Mucosa of stomach (tissue), 1 donor: ENCODE data around the gene STARD6.
"Not testable (repeated sequence)": the region's sequence is repeated elsewhere in the genome, so short reads cannot be mapped to it uniquely, and the experiment has no call there.

Source experiments
- H3K27me3 ChIP-seq: one replicate; pipeline ENCODE4 v1.7.0; 2013; ENCODE audit warnings: mild to moderate bottlenecking, low read length; ENCODE audit not compliant: control insufficient read depth, insufficient read depth
- H3K36me3 ChIP-seq: one replicate; pipeline ENCODE4 v1.7.0; 2013; ENCODE audit warnings: low read length; ENCODE audit not compliant: control insufficient read depth, insufficient read depth
- H3K4me1 ChIP-seq: one replicate; pipeline ENCODE4 v1.7.0; 2013; ENCODE audit warnings: mild to moderate bottlenecking, low read length; ENCODE audit not compliant: control insufficient read depth, insufficient read depth
- H3K4me3 ChIP-seq: one replicate; pipeline ENCODE4 v1.7.0; 2013; ENCODE audit warnings: low read length
- H3K9ac ChIP-seq: one replicate; pipeline ENCODE4 v1.7.0; 2013; ENCODE audit warnings: mild to moderate bottlenecking, low read length, moderate library complexity
- H3K9me3 ChIP-seq: one replicate; pipeline ENCODE4 v1.7.0; 2013; ENCODE audit warnings: mild to moderate bottlenecking, low read length, moderate library complexity; ENCODE audit not compliant: control insufficient read depth
- donor health status: Pancreatic carcinoma.

STARD6 gene

GRCh38 chr18:54329787-54330186, 27.9 kb downstream of the STARD6 start:
- no peaks in the 10 kb centered on the region for H3K36me3 ChIP-seq
- no peaks in the 10 kb centered on the region for H3K4me1 ChIP-seq
- H3K27me3 ChIP-seq: no peaks in the 10 kb centered on the region
- no peak overlapping the region for H3K4me3 ChIP-seq
- H3K9me3 ChIP-seq: no peaks in the 10 kb centered on the region
- no peak overlapping the region for H3K9ac ChIP-seq

- Histone ChIP-seq H3K4me3 (no peak overlapping the region), H3K9ac (no peak overlapping the region), H3K4me1 (no peaks in the 10 kb centered on the region), H3K9me3 (no peaks in the 10 kb centered on the region), H3K36me3 (no peaks in the 10 kb centered on the region), H3K27me3 (no peaks in the 10 kb centered on the region)
These were observed 29.8 kb downstream of the STARD6 start for GRCh38 chr18:54327818-54328217.

- Histone ChIP-seq H3K4me1 (no peaks in the 10 kb centered on the region), H3K9me3 (no peaks in the 10 kb centered on the region), H3K9ac (no peak overlapping the region), H3K27me3 (no peaks in the 10 kb centered on the region), H3K4me3 (no peak overlapping the region), H3K36me3 (no peaks in the 10 kb centered on the region)
These were observed 33.7 kb downstream of the STARD6 start for GRCh38 chr18:54323970-54324369.

GRCh38 chr18:54323561-54323960, 34.1 kb downstream of the STARD6 start:
- no peaks in the 10 kb centered on the region for H3K27me3 ChIP-seq
- no peaks in the 10 kb centered on the region for H3K9me3 ChIP-seq
- no peak overlapping the region for H3K4me3 ChIP-seq
- no peak overlapping the region for H3K9ac ChIP-seq
- H3K4me1 ChIP-seq: no peaks in the 10 kb centered on the region
- no peaks in the 10 kb centered on the region for H3K36me3 ChIP-seq

- no peaks in the 10 kb centered on the region for H3K9me3 ChIP-seq
- H3K27me3 ChIP-seq: no peaks in the 10 kb centered on the region
- H3K36me3 ChIP-seq: no peaks in the 10 kb centered on the region
- no peaks in the 10 kb centered on the region for H3K4me1 ChIP-seq
- no peak overlapping the region for H3K4me3 ChIP-seq
- no peak overlapping the region for H3K9ac ChIP-seq
These were observed 41.4 kb downstream of the STARD6 start for GRCh38 chr18:54316071-54316820.

GRCh38 chr18:54309564-54309963, 48.1 kb downstream of the STARD6 start:
- not testable (repeated sequence) for H3K4me3 ChIP-seq, H3K4me1 ChIP-seq, H3K9me3 ChIP-seq, H3K27me3 ChIP-seq, H3K36me3 ChIP-seq, H3K9ac ChIP-seq

GRCh38 chr18:54303408-54303807, 54.2 kb downstream of the STARD6 start:
- Histone ChIP-seq H3K4me3 (no peak overlapping the region), H3K27me3 (no peaks in the 10 kb centered on the region)

GRCh38 chr18:54298991-54299390, 58.7 kb downstream of the STARD6 start:
- H3K9ac ChIP-seq, H3K36me3 ChIP-seq, H3K27me3 ChIP-seq, H3K9me3 ChIP-seq, H3K4me3 ChIP-seq, H3K4me1 ChIP-seq: not testable (repeated sequence)

More at GRCh38 chr18:54303408-54303807, 54.2 kb downstream of the STARD6 start:
- Histone ChIP-seq H3K36me3 (no peaks in the 10 kb centered on the region), H3K9me3 (no peaks in the 10 kb centered on the region), H3K4me1 (no peaks in the 10 kb centered on the region), H3K9ac (no peak overlapping the region)

GRCh38 chr18:54296062-54296461, 61.6 kb downstream of the STARD6 start:
- Histone ChIP-seq H3K9me3 (no peaks in the 10 kb centered on the region), H3K27me3 (no peaks in the 10 kb centered on the region), H3K36me3 (peaks cover 6% of the 10 kb centered on the region), H3K4me3 (no peak overlapping the region), H3K4me1 (no peaks in the 10 kb centered on the region), H3K9ac (no peak overlapping the region)

- Histone ChIP-seq H3K9ac (no peak overlapping the region), H3K4me1 (no peaks in the 10 kb centered on the region), H3K27me3 (no peaks in the 10 kb centered on the region), H3K36me3 (peaks cover 6% of the 10 kb centered on the region), H3K4me3 (no peak overlapping the region), H3K9me3 (no peaks in the 10 kb centered on the region)
These were observed 63.4 kb downstream of the STARD6 start for GRCh38 chr18:54294274-54294673.

GRCh38 chr18:54284981-54285785, 72.5 kb downstream of the STARD6 start:
- Histone ChIP-seq H3K4me3 (no peak overlapping the region), H3K9ac (no peak overlapping the region), H3K27me3 (no peaks in the 10 kb centered on the region), H3K4me1 (no peaks in the 10 kb centered on the region), H3K9me3 (no peaks in the 10 kb centered on the region), H3K36me3 (no peaks in the 10 kb centered on the region)

- no peaks in the 10 kb centered on the region for H3K27me3 ChIP-seq
- H3K36me3 ChIP-seq: no peaks in the 10 kb centered on the region
- H3K9me3 ChIP-seq: no peaks in the 10 kb centered on the region
- no peaks in the 10 kb centered on the region for H3K4me1 ChIP-seq
- no peak overlapping the region for H3K9ac ChIP-seq
- H3K4me3 ChIP-seq: no peak overlapping the region
These were observed 73.1 kb downstream of the STARD6 start for GRCh38 chr18:54284535-54284934.
